Measurements from ENCODE around the gene TCAP.

The TCAP gene

DNA sequence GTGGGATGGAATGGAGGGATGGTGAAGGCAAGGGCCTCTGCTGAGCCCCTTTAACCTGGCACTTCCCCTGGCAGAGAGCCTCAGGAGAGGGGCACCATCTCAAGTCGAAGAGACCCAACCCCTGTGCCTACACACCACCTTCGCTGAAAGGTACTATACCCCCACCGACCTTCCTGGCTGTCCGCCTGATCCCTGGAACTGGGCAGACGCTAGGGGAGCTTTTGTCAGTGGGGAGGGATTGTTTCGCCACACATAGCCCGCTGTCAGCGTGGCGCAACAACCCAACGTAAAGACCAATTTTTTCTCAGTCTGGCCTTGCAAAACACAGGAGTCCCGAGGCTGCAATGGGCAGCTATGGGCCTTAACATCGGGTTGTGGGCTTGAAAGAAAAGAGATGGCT is 35.3 kb upstream of the TCAP start:
- Histone ChIP-seq H3K4me3 (ENCODE audit: insufficient read depth, low read depth, low read length) (no peak overlapping the region), H3K9me3 (ENCODE audit: control insufficient read depth, low read length) (no peaks in the 10 kb centered on the region), H3K27ac (ENCODE audit: insufficient read depth, low read depth, low read length, poor library complexity, severe bottlenecking) (no peak overlapping the region), H3K36me3 (ENCODE audit: control insufficient read depth, insufficient read depth, low read length) (no peaks in the 10 kb centered on the region), H3K27me3 (ENCODE audit: control insufficient read depth, insufficient read depth, low read length, poor library complexity, severe bottlenecking) (peaks cover 41% of the 10 kb centered on the region), H3K4me1 (ENCODE audit: control insufficient read depth, insufficient read depth, low read length) (peaks cover 23% of the 10 kb centered on the region)
- 86 to 88% methylated on average over 12 of the region's 12 CpGs for WGBS, 2 experiments

DNA sequence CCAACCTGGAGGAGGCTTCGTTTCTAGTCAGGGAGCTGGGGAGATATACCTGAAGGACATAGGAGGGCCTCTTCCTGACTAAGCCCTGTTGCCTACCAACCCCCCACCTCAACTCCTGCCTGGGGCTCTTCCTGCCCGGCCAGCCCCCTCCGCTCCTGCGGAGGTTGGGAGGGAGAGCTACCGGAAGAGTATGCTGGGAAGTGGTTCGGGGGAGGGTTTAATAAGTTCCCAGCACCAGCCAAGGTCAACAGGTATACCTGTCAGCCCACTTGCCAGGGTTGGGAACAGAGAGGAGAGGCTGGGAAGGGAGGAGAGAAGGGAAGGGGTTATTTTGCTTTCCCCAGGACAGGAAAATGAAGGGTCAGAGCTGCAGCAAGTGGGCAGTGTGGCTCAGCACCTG is 33.7 kb upstream of the TCAP start:
- no peaks in the 10 kb centered on the region for H3K9me3 ChIP-seq (ENCODE audit: control insufficient read depth, low read length)
- peaks cover 34% of the 10 kb centered on the region for H3K4me1 ChIP-seq (ENCODE audit: control insufficient read depth, insufficient read depth, low read length)
- H3K36me3 ChIP-seq (ENCODE audit: control insufficient read depth, insufficient read depth, low read length) = no peaks in the 10 kb centered on the region
- WGBS, 2 experiments = 38 to 43% methylated on average over 6 of the region's 6 CpGs
- H3K4me3 ChIP-seq (ENCODE audit: insufficient read depth, low read depth, low read length) = no peak overlapping the region
- H3K27ac ChIP-seq (ENCODE audit: insufficient read depth, low read depth, low read length, poor library complexity, severe bottlenecking) = no peak overlapping the region
- peaks cover 26% of the 10 kb centered on the region for H3K27me3 ChIP-seq (ENCODE audit: control insufficient read depth, insufficient read depth, low read length, poor library complexity, severe bottlenecking)

DNA sequence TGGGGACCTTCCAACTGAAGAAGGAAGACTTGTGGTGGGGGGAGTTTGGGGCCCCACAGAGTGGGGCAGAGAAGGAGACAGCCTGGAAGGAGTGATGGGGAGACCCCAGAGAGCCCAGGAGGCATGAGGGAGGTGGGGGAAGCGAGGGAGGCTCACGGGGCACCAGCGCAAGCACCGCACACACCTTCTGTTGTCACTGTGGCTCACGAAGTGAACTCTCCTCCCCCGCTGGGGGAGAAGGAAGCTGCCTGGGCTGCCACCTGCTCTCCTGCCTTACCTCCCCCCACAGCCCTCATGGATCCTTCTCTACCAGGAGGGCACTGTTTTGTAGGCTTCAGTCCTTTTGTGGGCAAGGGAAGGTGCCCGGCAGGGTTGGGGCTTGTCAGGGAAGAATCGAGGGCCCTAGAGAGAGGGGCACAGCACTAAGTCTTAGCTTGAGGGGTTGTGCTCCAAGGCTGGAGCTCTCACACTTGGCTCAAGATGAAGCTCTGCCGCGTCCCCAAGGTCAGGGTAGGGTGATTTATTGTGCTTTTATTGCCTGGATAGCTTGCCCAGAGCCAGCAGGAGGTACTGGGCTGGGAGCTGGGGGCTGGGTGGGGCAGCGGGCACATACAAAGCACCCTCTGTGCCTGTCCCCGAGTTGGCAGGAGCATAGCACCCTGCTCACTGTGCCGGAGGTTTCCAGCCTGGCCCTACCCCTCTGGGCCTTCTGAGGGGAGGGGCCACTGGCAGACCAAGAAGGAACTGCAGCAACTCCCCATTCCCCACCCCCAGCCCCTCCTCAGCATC is 32.8 kb upstream of the TCAP start:
- Histone ChIP-seq H3K9me3 (ENCODE audit: control insufficient read depth, low read length) (no peaks in the 10 kb centered on the region), H3K4me1 (ENCODE audit: control insufficient read depth, insufficient read depth, low read length) (peaks cover 35% of the 10 kb centered on the region), H3K4me3 (ENCODE audit: insufficient read depth, low read depth, low read length) (no peak overlapping the region), H3K27ac (ENCODE audit: insufficient read depth, low read depth, low read length, poor library complexity, severe bottlenecking) (no peak overlapping the region), H3K36me3 (ENCODE audit: control insufficient read depth, insufficient read depth, low read length) (no peaks in the 10 kb centered on the region), H3K27me3 (ENCODE audit: control insufficient read depth, insufficient read depth, low read length, poor library complexity, severe bottlenecking) (peaks cover 17% of the 10 kb centered on the region)
- 72 to 77% methylated on average over 13 of the region's 13 CpGs for WGBS, 2 experiments

DNA sequence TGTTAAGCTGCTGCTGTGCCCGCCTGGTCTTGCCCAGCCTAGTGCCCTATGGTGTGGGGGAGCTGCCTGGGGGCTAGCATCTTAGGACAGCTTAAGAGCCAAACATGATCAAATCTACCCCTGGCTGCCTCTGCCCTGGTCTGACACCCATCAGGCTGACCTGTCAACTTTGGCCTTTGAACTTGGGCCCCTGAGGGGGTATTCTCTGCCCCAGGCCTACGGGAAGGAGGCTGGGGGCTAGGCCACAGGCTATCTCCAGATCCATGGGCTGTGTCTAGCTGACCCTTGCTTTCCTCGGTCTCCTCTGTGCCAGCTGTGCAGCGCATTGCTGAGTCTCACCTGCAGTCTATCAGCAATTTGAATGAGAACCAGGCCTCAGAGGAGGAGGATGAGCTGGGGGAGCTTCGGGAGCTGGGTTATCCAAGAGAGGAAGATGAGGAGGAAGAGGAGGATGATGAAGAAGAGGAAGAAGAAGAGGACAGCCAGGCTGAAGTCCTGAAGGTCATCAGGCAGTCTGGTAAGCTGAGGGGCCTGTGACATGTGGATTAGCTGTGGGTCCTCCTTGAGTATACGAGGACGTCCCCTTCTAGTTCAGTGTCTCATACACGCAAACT is 31.5 kb upstream of the TCAP start:
- no peaks in the 10 kb centered on the region for H3K9me3 ChIP-seq (ENCODE audit: control insufficient read depth, low read length)

DNA sequence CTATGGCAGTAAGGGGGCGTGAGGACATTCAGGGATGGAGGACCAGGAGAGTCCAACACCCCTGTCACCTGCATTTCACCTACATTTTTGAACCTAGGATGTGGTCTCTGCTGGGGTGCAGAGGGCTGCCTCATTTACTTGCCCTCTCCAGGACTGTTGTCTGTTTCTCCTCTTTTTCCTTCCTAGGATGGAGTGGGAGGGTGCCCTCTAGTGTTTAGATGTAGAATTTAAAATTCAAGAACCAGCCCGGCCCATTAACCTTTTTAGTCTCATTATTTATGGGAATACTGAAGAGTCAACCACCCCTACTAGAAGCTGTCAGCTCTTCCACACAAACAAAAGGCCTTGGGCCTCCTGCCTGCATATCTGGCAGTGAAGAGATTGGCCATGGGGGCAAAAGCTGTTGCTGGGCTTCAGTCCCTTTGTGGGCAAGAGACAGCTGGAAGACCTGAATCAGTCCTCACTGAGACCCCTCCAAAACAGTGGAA is 30.7 kb upstream of the TCAP start:
- no peak overlapping the region for H3K4me3 ChIP-seq (ENCODE audit: insufficient read depth, low read depth, low read length)
- no peak overlapping the region for H3K27ac ChIP-seq (ENCODE audit: insufficient read depth, low read depth, low read length, poor library complexity, severe bottlenecking)
- 41 to 46% methylated on average over 2 of the region's 2 CpGs for WGBS, 2 experiments
- H3K27me3 ChIP-seq (ENCODE audit: control insufficient read depth, insufficient read depth, low read length, poor library complexity, severe bottlenecking) = no peaks in the 10 kb centered on the region
- no peaks in the 10 kb centered on the region for H3K36me3 ChIP-seq (ENCODE audit: control insufficient read depth, insufficient read depth, low read length)
- H3K4me1 ChIP-seq (ENCODE audit: control insufficient read depth, insufficient read depth, low read length) = peaks cover 28% of the 10 kb centered on the region
- no peaks in the 10 kb centered on the region for H3K9me3 ChIP-seq (ENCODE audit: control insufficient read depth, low read length)

More for the DNA sequence above, 31.5 kb upstream of the TCAP start:
- Histone ChIP-seq H3K4me3 (ENCODE audit: insufficient read depth, low read depth, low read length) (no peak overlapping the region), H3K4me1 (ENCODE audit: control insufficient read depth, insufficient read depth, low read length) (peaks cover 32% of the 10 kb centered on the region), H3K27me3 (ENCODE audit: control insufficient read depth, insufficient read depth, low read length, poor library complexity, severe bottlenecking) (peaks cover 3% of the 10 kb centered on the region), H3K36me3 (ENCODE audit: control insufficient read depth, insufficient read depth, low read length) (no peaks in the 10 kb centered on the region), H3K27ac (ENCODE audit: insufficient read depth, low read depth, low read length, poor library complexity, severe bottlenecking) (no peak overlapping the region)
- 91 to 92% methylated on average over 8 of the region's 8 CpGs for WGBS, 2 experiments

DNA sequence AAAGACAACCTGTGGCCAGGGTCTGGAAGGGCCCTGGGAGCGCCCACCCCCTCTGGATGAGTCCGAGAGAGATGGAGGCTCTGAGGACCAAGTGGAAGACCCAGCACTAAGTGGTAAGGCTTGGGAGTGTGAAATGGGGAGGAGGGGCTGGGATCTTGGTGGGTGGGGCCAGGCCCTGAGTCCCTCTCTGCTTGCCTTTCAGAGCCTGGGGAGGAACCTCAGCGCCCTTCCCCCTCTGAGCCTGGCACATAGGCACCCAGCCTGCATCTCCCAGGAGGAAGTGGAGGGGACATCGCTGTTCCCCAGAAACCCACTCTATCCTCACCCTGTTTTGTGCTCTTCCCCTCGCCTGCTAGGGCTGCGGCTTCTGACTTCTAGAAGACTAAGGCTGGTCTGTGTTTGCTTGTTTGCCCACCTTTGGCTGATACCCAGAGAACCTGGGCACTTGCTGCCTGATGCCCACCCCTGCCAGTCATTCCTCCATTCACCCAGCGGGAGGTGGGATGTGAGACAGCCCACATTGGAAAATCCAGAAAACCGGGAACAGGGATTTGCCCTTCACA is 29.5 kb upstream of the TCAP start:
- Histone ChIP-seq H3K36me3 (ENCODE audit: control insufficient read depth, insufficient read depth, low read length) (no peaks in the 10 kb centered on the region), H3K27ac (ENCODE audit: insufficient read depth, low read depth, low read length, poor library complexity, severe bottlenecking) (no peak overlapping the region), H3K27me3 (ENCODE audit: control insufficient read depth, insufficient read depth, low read length, poor library complexity, severe bottlenecking) (no peaks in the 10 kb centered on the region), H3K9me3 (ENCODE audit: control insufficient read depth, low read length) (no peaks in the 10 kb centered on the region), H3K4me3 (ENCODE audit: insufficient read depth, low read depth, low read length) (no peak overlapping the region), H3K4me1 (ENCODE audit: control insufficient read depth, insufficient read depth, low read length) (peaks cover 35% of the 10 kb centered on the region)
- WGBS, 2 experiments = 85 to 88% methylated on average over 8 of the region's 8 CpGs

DNA sequence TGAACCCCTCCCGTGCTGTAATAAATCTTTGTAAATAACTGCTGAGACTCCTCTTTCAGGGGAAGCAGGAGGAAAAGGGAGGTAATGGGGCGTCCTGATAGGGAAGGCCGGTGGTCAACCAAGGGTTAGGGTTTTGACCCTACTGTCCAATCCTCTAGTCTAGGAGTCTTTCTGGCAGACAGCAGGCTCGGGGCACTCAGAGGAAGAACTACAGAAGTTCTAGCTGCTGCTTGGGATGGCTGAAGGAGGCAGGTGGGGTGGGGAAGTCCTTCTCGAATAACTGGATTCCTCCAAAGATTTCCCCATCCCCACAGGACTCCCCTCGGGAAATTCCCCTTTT is 28.6 kb upstream of the TCAP start:
- peak overlapping the region; percentile 69 for H3K4me3 ChIP-seq (ENCODE audit: insufficient read depth, low read depth, low read length)
- H3K36me3 ChIP-seq (ENCODE audit: control insufficient read depth, insufficient read depth, low read length) = no peaks in the 10 kb centered on the region
- no peaks in the 10 kb centered on the region for H3K9me3 ChIP-seq (ENCODE audit: control insufficient read depth, low read length)
- H3K27ac ChIP-seq (ENCODE audit: insufficient read depth, low read depth, low read length, poor library complexity, severe bottlenecking) = no peak overlapping the region
- peaks cover 35% of the 10 kb centered on the region for H3K4me1 ChIP-seq (ENCODE audit: control insufficient read depth, insufficient read depth, low read length)
- WGBS, 2 experiments = 45 to 51% methylated on average over 6 of the region's 6 CpGs
- no peaks in the 10 kb centered on the region for H3K27me3 ChIP-seq (ENCODE audit: control insufficient read depth, insufficient read depth, low read length, poor library complexity, severe bottlenecking)

DNA sequence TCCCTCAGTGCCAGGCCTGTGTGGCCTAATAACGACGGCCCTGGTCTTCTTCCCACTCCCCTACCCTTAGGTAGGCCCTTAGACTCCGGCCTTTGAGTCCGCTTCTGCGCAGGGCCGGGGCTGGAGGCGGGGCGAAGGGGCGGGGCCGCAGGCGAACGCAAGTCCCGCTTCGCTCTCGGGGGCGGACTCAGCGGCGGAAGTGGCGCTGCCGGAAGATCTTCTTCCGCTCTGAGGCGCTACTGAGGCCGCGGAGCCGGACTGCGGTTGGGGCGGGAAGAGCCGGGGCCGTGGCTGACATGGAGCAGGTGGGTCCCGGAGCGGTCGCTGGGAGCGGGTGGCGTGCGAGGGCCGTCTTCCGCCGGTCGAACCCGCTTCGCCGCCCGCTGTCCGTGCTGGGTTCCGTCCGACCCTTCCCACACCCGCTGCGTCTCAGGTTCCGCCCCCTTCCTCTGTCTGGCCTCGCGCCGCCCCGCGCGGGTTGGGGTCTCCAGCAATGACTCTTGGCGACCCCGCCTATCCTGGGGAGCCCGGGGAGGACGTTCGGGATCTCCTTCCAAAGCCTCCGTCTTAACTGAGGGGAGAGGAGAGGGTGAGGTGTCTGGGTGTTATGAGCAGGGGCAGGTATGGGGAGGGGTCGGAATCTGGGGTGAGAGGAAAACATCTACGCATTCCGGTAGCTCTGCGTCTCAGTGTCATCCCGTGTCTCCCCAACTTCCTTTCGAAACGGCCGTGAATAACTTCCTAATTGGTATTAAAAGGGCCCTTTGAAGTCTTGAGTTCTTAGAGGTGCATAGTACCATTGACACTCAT is 28.0 kb upstream of the TCAP start, which contains the start of gene STARD3:
TSS of gene STARD3 (plus strand) at position 218 of the 810 bp plus-strand sequence. CDS start 16,388 bp downstream, outside the sequence.
- WGBS, 2 experiments = 0 to 1% methylated on average over 68 of the region's 69 CpGs
- H3K27ac ChIP-seq (ENCODE audit: insufficient read depth, low read depth, low read length, poor library complexity, severe bottlenecking) = no peak within 1 kb of the TSS
- H3K9me3 ChIP-seq (ENCODE audit: control insufficient read depth, low read length) = no peaks in the 10 kb centered on the region
- peak within 1 kb of the TSS; percentile 69 for H3K4me3 ChIP-seq (ENCODE audit: insufficient read depth, low read depth, low read length)
- H3K36me3 ChIP-seq (ENCODE audit: control insufficient read depth, insufficient read depth, low read length) = no peaks in the 10 kb centered on the region
- no peaks in the 10 kb centered on the region for H3K27me3 ChIP-seq (ENCODE audit: control insufficient read depth, insufficient read depth, low read length, poor library complexity, severe bottlenecking)
- peaks cover 35% of the 10 kb centered on the region for H3K4me1 ChIP-seq (ENCODE audit: control insufficient read depth, insufficient read depth, low read length)

DNA sequence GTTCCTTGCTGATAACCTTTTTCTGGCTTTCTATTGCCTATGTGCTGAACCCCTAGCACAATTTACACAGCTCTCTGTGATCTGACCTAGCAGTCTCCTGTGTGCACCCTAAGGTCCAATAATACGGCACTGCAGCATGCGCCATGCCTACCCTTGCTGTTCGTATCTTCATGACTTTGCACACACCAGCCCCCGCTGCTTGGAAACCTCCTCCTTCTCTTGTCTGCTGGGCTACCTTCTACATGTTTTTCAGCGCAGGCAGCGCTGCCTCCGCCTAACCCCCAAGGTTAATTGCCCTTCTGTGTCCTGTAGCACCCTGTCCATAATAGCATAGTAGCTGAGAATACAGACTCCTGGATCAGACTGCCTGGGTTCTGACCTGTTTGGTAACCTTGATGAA is 26.8 kb upstream of the TCAP start:
- H3K9me3 ChIP-seq (ENCODE audit: control insufficient read depth, low read length) = no peaks in the 10 kb centered on the region
- H3K4me1 ChIP-seq (ENCODE audit: control insufficient read depth, insufficient read depth, low read length) = peaks cover 35% of the 10 kb centered on the region
- H3K27ac ChIP-seq (ENCODE audit: insufficient read depth, low read depth, low read length, poor library complexity, severe bottlenecking) = no peak overlapping the region
- 95% methylated on average over 7 of the region's 7 CpGs for WGBS, 2 experiments
- H3K36me3 ChIP-seq (ENCODE audit: control insufficient read depth, insufficient read depth, low read length) = no peaks in the 10 kb centered on the region
- no peaks in the 10 kb centered on the region for H3K27me3 ChIP-seq (ENCODE audit: control insufficient read depth, insufficient read depth, low read length, poor library complexity, severe bottlenecking)
- H3K4me3 ChIP-seq (ENCODE audit: insufficient read depth, low read depth, low read length) = no peak overlapping the region

DNA sequence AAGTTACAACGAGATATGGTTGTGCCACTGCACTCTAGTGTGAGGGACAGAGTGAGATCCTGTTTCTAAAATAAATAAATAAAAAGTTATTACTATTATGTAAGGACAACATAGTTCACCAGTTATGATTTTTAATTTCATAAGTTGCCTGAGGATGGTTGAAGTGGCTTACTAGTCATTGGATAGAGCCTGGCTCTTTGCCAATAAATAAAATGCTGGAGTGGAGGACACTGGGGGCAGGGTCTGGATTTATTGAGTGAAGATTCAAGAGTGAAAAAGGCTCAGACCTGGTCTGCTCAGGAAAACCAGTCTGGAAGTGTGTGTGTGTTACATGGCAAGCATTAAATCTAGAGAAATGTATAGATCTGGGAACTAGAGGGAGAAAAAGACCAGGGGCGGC is 26.1 kb upstream of the TCAP start:
- H3K36me3 ChIP-seq (ENCODE audit: control insufficient read depth, insufficient read depth, low read length) = no peaks in the 10 kb centered on the region
- H3K27ac ChIP-seq (ENCODE audit: insufficient read depth, low read depth, low read length, poor library complexity, severe bottlenecking) = no peak overlapping the region
- WGBS, 2 experiments = 91 to 94% methylated on average over 2 of the region's 2 CpGs
- H3K27me3 ChIP-seq (ENCODE audit: control insufficient read depth, insufficient read depth, low read length, poor library complexity, severe bottlenecking) = no peaks in the 10 kb centered on the region
- H3K4me1 ChIP-seq (ENCODE audit: control insufficient read depth, insufficient read depth, low read length) = peaks cover 35% of the 10 kb centered on the region
- H3K9me3 ChIP-seq (ENCODE audit: control insufficient read depth, low read length) = no peaks in the 10 kb centered on the region
- no peak overlapping the region for H3K4me3 ChIP-seq (ENCODE audit: insufficient read depth, low read depth, low read length)

All from ectodermal cell (in vitro differentiated cells).